ENCODE data around the gene SPIB. TPM values are rescaled to one million over a fixed set of nuclear protein-coding genes. Genes with fewer than 3 reads are reported as not detected.

SPIB gene
- total RNA-seq, 4 donors from 2014 or later, result 0.17 TPM; not detected in 3

DNA sequence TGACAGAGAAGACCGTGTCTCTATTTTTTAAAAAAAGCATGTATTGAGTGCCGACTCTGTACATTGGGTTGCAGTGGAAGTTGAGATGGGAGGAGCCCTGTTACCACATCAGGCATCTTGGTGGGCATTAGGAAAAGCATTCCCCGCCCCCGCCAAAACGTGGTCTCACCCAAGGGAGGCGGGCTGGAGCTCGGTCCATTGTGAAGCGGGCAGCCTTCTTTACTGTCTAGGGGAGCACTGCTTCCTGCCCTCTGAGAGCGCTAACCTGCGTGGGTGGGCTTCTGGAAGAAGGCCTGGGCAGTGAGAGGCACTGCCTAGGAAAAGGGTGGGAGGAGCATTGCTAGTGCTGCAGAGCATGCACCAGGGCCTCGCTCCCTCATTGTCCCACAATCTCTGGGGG is 38.6 kb upstream of the SPIB start:
- WGBS, result 75% methylated on average over 11 of the region's 11 CpGs
- no peak for DNase-seq (ENCODE audit: extremely low spot score)
- Histone ChIP-seq H3K27ac (replicated peaks in 1 of 4) (no peak overlapping the region), H3K4me1 (peaks cover 33 to 43% (median 38%) of the 10 kb centered on the region in 4 donors), H3K27me3 (no peaks in the 10 kb centered on the region), H3K36me3 (peaks cover 45 to 62% (median 58%) of the 10 kb centered on the region in 4 donors), H3K9me3 (no peaks in the 10 kb centered on the region), H3K4me3 (no peak overlapping the region)
- intact Hi-C loops (cut with DNase I), result no loop called here
- TF ChIP-seq EP300 (IDR thresholded peaks at IDR 0.05) (no peak), POLR2AphosphoS5 (IDR thresholded peaks at IDR 0.05) (no peak), POLR2A (IDR thresholded peaks at IDR 0.05; ENCODE audit: low read depth) (no peak)
- TF ChIP-seq, protein P1, sequence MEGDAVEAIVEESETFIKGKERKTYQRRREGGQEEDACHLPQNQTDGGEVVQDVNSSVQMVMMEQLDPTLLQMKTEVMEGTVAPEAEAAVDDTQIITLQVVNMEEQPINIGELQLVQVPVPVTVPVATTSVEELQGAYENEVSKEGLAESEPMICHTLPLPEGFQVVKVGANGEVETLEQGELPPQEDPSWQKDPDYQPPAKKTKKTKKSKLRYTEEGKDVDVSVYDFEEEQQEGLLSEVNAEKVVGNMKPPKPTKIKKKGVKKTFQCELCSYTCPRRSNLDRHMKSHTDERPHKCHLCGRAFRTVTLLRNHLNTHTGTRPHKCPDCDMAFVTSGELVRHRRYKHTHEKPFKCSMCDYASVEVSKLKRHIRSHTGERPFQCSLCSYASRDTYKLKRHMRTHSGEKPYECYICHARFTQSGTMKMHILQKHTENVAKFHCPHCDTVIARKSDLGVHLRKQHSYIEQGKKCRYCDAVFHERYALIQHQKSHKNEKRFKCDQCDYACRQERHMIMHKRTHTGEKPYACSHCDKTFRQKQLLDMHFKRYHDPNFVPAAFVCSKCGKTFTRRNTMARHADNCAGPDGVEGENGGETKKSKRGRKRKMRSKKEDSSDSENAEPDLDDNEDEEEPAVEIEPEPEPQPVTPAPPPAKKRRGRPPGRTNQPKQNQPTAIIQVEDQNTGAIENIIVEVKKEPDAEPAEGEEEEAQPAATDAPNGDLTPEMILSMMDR (IDR thresholded peaks at IDR 0.05), result no peak

DNA sequence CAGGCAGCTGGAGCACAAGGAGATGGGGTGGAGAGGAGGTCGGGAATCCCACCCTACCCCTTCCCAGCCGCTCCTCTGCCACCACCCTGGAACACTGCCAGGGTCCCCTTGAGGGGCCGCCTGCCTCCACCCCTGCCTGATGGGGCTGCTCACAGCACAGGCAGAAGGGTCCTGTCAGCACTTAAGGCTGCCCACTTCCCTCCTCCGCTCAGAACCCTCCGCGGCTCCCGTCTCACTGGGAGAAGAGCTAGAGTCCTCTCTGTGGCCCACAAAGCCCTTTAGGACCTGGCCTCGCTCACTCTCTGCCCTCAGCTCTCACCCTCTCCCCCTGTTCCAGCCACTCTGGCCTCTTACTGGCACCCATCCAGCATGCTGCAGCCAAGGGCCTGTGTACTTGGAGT is 38.0 kb upstream of the SPIB start:
- 84% methylated on average over 5 of the region's 8 CpGs for WGBS
- Histone ChIP-seq H3K4me3 (no peak overlapping the region), H3K9me3 (no peaks in the 10 kb centered on the region), H3K27me3 (no peaks in the 10 kb centered on the region), H3K4me1 (peaks cover 34 to 46% (median 38%) of the 10 kb centered on the region in 4 donors), H3K27ac (replicated peaks in 1 of 4) (no peak overlapping the region), H3K36me3 (peaks cover 45 to 62% (median 58%) of the 10 kb centered on the region in 4 donors)
- TF ChIP-seq, protein P1 (IDR thresholded peaks at IDR 0.05), result no peak
- TF ChIP-seq POLR2A (IDR thresholded peaks at IDR 0.05; ENCODE audit: low read depth) (no peak), EP300 (IDR thresholded peaks at IDR 0.05) (no peak), POLR2AphosphoS5 (IDR thresholded peaks at IDR 0.05) (no peak)
- intact Hi-C loops (cut with DNase I), result no loop called here
- DNase-seq (ENCODE audit: extremely low spot score), result no peak

DNA sequence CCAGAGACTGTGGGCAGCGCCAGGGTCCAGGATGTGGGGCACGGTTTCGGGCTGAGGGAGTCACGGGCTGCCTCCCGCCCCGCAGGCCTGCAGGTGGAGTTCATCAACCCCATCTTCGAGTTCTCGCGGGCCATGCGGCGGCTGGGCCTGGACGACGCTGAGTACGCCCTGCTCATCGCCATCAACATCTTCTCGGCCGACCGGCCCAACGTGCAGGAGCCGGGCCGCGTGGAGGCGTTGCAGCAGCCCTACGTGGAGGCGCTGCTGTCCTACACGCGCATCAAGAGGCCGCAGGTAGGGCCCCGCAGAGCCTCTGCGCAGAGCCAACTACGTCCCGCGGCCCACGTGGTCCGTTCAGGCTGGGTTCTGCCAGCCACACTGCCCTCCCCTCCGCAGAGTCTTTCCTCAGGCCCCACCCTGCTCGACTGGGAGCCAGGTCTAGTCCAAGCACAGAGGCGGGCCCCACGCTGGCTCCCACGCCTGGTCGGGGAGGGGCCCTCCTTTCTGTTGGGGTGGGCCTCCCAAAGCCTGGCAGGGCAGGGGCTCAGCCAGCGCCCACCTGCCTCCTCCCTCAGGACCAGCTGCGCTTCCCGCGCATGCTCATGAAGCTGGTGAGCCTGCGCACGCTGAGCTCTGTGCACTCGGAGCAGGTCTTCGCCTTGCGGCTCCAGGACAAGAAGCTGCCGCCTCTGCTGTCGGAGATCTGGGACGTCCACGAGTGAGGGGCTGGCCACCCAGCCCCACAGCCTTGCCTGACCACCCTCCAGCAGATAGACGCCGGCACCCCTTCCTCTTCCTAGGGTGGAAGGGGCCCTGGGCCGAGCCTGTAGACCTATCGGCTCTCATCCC is 36.6 kb upstream of the SPIB start:
- TF ChIP-seq, protein P1 (IDR thresholded peaks at IDR 0.05), result no peak
- no peak for TF ChIP-seq POLR2AphosphoS5 (IDR thresholded peaks at IDR 0.05)
- no peak for TF ChIP-seq POLR2A (IDR thresholded peaks at IDR 0.05; ENCODE audit: low read depth)
- TF ChIP-seq EP300 (IDR thresholded peaks at IDR 0.05), result no peak
- peaks cover 24 to 39% (median 30%) of the 10 kb centered on the region in 4 donors for H3K4me1 ChIP-seq
- H3K36me3 ChIP-seq, result peaks cover 45 to 64% (median 59%) of the 10 kb centered on the region in 4 donors
- no peaks in the 10 kb centered on the region for H3K27me3 ChIP-seq
- H3K4me3 ChIP-seq, result no peak overlapping the region
- intact Hi-C loops (cut with DNase I), result no loop called here
- no peaks in the 10 kb centered on the region for H3K9me3 ChIP-seq
- H3K27ac ChIP-seq (replicated peaks in 1 of 4), result no peak overlapping the region
- DNase-seq (ENCODE audit: extremely low spot score), result no peak
- WGBS, result 91% methylated on average over 27 of the region's 58 CpGs

DNA sequence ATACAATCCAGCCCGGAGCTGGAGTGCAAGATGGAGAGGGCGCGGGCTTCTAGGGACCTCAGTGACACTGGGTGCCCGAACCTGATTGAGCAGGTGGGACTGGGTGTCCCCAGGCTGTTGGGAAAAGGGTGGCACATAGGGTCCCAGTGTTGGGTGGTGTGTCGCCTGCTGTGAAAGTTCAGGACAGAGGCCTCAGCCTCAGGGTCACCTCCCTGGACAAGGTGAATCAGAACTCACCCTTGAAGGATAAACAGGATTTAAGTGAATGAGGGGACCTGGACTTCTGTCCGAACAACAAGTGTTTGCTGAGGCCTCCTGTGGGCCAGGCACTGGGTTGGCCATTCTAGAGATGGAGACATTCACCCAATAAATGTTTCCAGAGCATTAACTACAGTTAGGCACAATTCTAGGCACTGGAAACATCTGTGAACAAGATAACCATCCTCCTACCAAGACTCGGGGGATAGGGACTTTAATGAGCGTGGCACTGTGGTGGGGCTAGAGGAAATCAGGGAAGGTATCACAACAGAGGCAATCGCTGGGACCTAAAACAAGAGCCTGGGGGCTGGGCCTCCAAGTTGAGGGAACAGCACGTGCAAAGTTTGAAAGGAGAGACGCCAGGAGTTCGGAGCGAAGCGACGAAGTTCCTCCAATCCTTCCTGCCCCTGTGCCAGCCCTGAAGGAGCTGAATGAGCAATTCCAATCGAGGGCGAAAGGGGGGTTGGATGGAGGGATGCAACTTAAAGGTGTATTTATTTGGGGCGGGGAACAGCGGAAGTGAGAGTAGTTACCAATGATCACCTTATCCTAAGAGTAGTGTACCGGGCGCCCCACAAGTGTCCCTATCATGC is 35.5 kb upstream of the SPIB start:
- no peaks in the 10 kb centered on the region for H3K9me3 ChIP-seq
- H3K36me3 ChIP-seq, result peaks cover 36 to 63% (median 53%) of the 10 kb centered on the region in 4 donors
- TF ChIP-seq, protein P1 (IDR thresholded peaks at IDR 0.05), result no peak
- TF ChIP-seq POLR2AphosphoS5 (IDR thresholded peaks at IDR 0.05), result no peak
- no peak for TF ChIP-seq POLR2A (IDR thresholded peaks at IDR 0.05; ENCODE audit: low read depth)
- TF ChIP-seq EP300 (IDR thresholded peaks at IDR 0.05), result no peak
- WGBS, result 43% methylated on average over 20 of the region's 21 CpGs
- H3K4me3 ChIP-seq, result peak overlapping the region; percentile 69 to 86 (median 74)
- intact Hi-C loops (cut with DNase I), result no loop called here
- DNase-seq (ENCODE audit: extremely low spot score), result no peak
- H3K4me1 ChIP-seq, result peaks cover 20 to 31% (median 24%) of the 10 kb centered on the region in 4 donors
- H3K27ac ChIP-seq (replicated peaks in 1 of 4), result peak overlapping the region; percentile 88 to 93 (median 90)
- H3K27me3 ChIP-seq, result no peaks in the 10 kb centered on the region
